GM20000 (cell line): Measurements from ENCODE around the gene ASB18.

Experiments used
- DNase-seq: peaks from one replicate; pipeline ENCODE4 v3.0.0; 2012; ENCODE audit warnings: low spot score
- CTCF ChIP-seq: IDR thresholded peaks from 2 replicates; pipeline ENCODE4 v1.5.1; 2012; ENCODE audit warnings: mild to moderate bottlenecking, control low read depth; ENCODE audit errors: extremely low read depth, missing control alignments

The ASB18 gene

GRCh38 chr2:236156095-236156859, 107.9 kb downstream of the ASB18 start:
- no peak for DNase-seq
- no peak for TF ChIP-seq CTCF

- no peak for DNase-seq
- no peak for TF ChIP-seq CTCF
Observed at GRCh38 chr2:236155406-236155805, 108.8 kb downstream of the ASB18 start.

- no peak for DNase-seq
- no peak for TF ChIP-seq CTCF
Observed at GRCh38 chr2:236146436-236146835, 117.8 kb downstream of the ASB18 start.

GRCh38 chr2:236143811-236144210, 120.4 kb downstream of the ASB18 start:
- DNase-seq: no peak
- TF ChIP-seq CTCF: no peak
